GM18508 (cell line): ENCODE results near the gene MYOT.

Experiments used
- ATAC-seq: cut with Tn5 transposase; IDR thresholded peaks from one replicate; pipeline ENCODE4 v1.9.1; 2021; ENCODE audit warnings: moderate number of reproducible peaks; ENCODE audit not compliant: insufficient read depth, unreplicated experiment

The MYOT gene

GRCh38 chr5:137894586-137894985 is 26.9 kb downstream of the MYOT start:
- ATAC-seq: no peak

GRCh38 chr5:137896560-137896959 is 28.9 kb downstream of the MYOT start:
- ATAC-seq: no peak

GRCh38 chr5:137899493-137899892 is 31.8 kb downstream of the MYOT start:
- ATAC-seq: no peak

GRCh38 chr5:137901011-137901817 is 33.6 kb downstream of the MYOT start:
- ATAC-seq: no peak

- no peak for ATAC-seq
Observed at GRCh38 chr5:137902408-137903133, 34.9 kb downstream of the MYOT start.

- ATAC-seq: no peak
Observed at GRCh38 chr5:137914758-137915157, 47.1 kb downstream of the MYOT start.

GRCh38 chr5:137916923-137917322 is 49.3 kb downstream of the MYOT start:
- no peak for ATAC-seq

- no peak for ATAC-seq
Observed at GRCh38 chr5:137921931-137922330, 54.3 kb downstream of the MYOT start.

GRCh38 chr5:137923856-137924255 is 56.2 kb downstream of the MYOT start:
- no peak for ATAC-seq

- no peak for ATAC-seq
Observed at GRCh38 chr5:137932800-137933199, 65.1 kb downstream of the MYOT start.

GRCh38 chr5:137933491-137933911 is 65.8 kb downstream of the MYOT start:
- ATAC-seq: no peak

- ATAC-seq: no peak
Observed at GRCh38 chr5:137935190-137935589, 67.5 kb downstream of the MYOT start.

- ATAC-seq: no peak
Observed at GRCh38 chr5:137935694-137936093, 68.0 kb downstream of the MYOT start.
